Limb (tissue), 2 donors: ENCODE data around the gene HELZ.
"Not testable (repeated sequence)": the region's sequence is repeated elsewhere in the genome, so short reads cannot be mapped to it uniquely, and the experiment has no call there.

Source experiments
- DNase-seq, 2 donors: peaks; one replicate each; pipeline ENCODE4 v3.0.0-alpha.2; 2016; ENCODE audit errors: extremely low spot score in 2 of 2

HELZ gene

GRCh38 chr17:67271187-67271586, 26.2 kb upstream of the HELZ start:
- DNase-seq = not testable (repeated sequence)

- no peak for DNase-seq
Observed at GRCh38 chr17:67270416-67270815, 25.4 kb upstream of the HELZ start.

GRCh38 chr17:67266496-67266895, 21.5 kb upstream of the HELZ start:
- DNase-seq = no peak

- no peak for DNase-seq
Observed at GRCh38 chr17:67265436-67266019, 20.5 kb upstream of the HELZ start.

- no peak for DNase-seq
Observed at GRCh38 chr17:67262435-67263117, 17.6 kb upstream of the HELZ start.

GRCh38 chr17:67260170-67260987, 15.4 kb upstream of the HELZ start:
- DNase-seq = no peak

GRCh38 chr17:67258821-67259468, 13.9 kb upstream of the HELZ start:
- DNase-seq = no peak

- no peak for DNase-seq
Observed at GRCh38 chr17:67256075-67256732, 11.2 kb upstream of the HELZ start.

GRCh38 chr17:67253384-67253783, 8.4 kb upstream of the HELZ start:
- no peak for DNase-seq

GRCh38 chr17:67251586-67251985, 6.6 kb upstream of the HELZ start:
- DNase-seq = not testable (repeated sequence)

GRCh38 chr17:67248291-67248690, 3.3 kb upstream of the HELZ start:
- DNase-seq = no peak

GRCh38 chr17:67247416-67247900, 2.5 kb upstream of the HELZ start:
- DNase-seq = no peak

GRCh38 chr17:67246653-67247415, 1.8 kb upstream of the HELZ start:
- DNase-seq = peak in 1 of 2 donors; percentile 36

- DNase-seq = no peak
Observed at GRCh38 chr17:67246403-67246652, 1.3 kb upstream of the HELZ start.

- peak in 1 of 2 donors; percentile 71 for DNase-seq
Observed at GRCh38 chr17:67245694-67246402, 852 bp upstream of the HELZ start.

GRCh38 chr17:67244431-67245072, 444 bp downstream of the HELZ start:
- DNase-seq = no peak

- DNase-seq = no peak
Observed at GRCh38 chr17:67243284-67243683, 1.7 kb downstream of the HELZ start.

- no peak for DNase-seq
Observed at GRCh38 chr17:67241719-67242341, 3.2 kb downstream of the HELZ start.

GRCh38 chr17:67239597-67239996, 5.4 kb downstream of the HELZ start:
- no peak for DNase-seq
